Activated CD4-positive, alpha-beta T cell treated with anti-CD3 and anti-CD28 coated beads for 24 hours (primary cell): ENCODE results near the gene HOXD8.

Source experiments
- DNase-seq, 2 donors: peaks; one replicate each; pipeline ENCODE4 v3.0.0-alpha.2; 2020; ENCODE audit warnings: low read depth in 2 of 2

HOXD8 gene

DNA sequence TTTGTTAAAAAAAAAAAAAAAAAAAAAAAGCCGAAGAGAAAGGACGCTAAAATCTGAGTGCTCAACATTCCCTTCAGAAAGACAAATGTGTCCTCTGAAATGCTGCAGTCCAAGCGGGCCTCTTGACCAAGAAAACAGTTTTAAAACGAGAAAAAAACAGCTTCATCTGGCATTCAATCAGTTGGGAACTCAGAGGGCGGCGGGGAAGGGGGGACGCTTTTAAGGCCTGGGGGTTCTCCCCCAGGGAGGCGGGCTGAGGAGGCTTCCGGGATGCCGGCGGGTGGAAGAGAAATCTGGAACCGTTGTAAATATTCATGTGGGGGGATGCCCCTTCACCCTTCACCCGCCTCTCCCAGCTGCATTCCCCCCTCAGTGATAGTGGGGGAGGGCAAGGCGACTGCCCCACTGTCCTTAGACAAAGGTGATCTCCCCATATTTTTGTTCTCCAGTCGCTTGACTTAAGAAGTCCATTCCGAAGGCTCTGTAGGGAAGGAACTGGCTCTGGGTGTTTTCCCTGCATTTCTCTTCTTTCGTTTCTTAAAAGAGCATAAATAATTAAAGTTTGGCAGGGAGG lies 25.7 kb upstream of the HOXD8 start:
- DNase-seq = no peak

DNA sequence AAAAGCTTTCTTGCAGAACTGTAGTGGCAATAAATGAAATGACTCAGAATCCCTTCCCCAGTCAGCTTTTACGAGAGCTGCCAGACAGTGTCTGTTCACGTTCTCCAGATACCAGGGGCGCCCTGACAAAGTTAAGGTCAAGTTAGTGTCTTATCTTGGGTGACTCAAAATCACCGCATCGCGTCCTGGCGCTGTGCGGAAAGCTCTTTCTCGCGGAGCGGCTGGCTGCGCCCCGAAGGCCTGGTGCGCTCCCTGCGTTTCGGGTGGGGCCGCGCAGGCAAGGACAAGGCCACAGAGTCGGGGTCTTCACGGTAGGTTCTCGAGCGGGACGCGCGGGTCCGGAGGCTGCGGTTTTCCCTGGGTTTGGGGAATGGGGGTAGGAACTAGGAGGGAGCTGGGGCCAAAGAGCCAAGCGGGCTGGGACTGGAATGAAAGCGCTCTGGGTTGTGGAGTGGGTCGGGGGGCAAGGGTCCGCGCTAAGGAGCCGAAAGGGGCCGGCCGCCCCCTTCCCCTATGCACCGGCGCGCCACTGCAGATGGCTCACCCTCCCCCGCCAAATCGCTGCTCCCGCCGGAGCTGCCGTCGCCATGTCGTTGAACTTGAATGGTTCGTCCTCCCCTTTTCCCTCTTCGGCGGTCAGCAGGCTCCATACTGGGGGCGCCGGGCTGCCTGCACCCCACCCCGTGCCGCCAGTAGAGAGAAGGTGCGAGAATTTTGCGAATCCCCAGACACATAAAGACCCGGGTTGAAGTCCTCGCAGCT lies 25.0 kb upstream of the HOXD8 start:
- no peak for DNase-seq

DNA sequence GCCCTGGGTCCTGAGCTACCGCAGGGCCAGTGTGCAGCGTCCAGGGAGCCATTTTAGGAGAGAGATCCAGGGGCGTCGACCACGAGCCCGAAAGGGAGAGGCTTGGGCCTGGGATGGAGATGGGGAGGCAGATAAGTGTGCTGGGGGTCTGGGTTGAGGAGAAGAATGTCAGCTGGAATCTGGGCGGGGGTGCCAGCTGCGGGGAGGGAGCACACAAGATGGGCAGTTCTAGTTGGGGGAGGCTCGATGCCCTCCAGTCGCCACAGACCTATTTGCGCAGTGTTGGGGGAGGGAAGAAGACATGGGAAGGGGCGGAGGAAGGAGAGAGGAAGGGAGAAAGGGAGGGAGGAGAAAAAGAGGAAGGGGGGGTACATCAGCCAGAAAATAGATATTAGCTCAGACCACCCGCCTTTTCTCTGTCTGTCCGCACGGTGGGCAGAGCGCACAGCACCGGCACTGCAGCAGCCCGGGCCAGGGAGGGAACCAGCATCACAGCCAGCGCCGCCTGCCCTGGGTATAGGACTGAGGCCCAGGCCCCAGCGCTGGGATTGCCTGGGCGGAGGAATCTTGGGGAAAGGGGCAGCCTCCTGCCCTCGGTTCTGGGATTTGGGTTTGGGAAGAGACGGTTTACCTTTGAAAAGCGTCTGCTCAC lies 24.3 kb upstream of the HOXD8 start:
- no peak for DNase-seq

DNA sequence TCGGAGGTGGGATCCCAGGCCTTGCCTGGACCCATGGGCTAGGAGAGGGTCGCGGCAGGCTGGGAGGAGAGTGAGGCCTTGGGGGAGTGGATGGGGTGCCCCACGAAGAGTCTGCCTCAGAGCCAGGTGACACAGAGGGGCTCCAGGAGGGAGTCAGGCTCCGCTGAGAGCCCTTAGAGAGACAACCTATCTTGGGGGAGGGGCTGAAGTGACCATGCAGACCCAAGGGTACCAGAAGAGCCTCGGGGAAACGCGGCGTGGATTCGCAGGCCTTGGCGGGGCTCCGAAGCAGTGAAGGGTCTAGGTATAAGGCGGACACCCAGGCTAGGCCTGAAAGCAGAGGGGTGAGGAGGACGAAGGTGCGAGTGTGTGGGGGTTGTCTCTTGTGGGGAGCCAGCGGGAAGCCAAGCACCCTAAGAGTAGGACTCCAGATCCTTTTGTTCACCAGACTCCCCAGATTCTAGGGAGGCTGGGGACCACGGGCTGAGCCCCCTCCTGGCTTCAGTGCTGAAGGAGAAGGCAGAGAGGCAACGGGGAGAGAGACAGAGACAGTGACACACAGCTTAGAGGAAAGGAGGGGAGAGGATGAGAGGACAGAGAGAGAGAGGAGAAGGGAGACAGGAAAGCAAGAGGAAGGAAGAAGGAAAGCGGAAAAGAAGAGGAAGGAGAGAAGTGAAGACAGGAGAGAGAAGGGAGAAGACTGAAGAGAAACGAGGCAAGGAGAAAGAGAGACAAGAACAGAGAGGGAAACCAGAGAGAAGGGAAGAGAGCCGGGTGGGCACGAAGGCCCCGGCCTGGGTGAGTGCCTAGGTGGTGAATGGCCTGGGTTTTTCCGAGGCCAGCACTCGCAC lies 23.6 kb upstream of the HOXD8 start:
- no peak for DNase-seq

DNA sequence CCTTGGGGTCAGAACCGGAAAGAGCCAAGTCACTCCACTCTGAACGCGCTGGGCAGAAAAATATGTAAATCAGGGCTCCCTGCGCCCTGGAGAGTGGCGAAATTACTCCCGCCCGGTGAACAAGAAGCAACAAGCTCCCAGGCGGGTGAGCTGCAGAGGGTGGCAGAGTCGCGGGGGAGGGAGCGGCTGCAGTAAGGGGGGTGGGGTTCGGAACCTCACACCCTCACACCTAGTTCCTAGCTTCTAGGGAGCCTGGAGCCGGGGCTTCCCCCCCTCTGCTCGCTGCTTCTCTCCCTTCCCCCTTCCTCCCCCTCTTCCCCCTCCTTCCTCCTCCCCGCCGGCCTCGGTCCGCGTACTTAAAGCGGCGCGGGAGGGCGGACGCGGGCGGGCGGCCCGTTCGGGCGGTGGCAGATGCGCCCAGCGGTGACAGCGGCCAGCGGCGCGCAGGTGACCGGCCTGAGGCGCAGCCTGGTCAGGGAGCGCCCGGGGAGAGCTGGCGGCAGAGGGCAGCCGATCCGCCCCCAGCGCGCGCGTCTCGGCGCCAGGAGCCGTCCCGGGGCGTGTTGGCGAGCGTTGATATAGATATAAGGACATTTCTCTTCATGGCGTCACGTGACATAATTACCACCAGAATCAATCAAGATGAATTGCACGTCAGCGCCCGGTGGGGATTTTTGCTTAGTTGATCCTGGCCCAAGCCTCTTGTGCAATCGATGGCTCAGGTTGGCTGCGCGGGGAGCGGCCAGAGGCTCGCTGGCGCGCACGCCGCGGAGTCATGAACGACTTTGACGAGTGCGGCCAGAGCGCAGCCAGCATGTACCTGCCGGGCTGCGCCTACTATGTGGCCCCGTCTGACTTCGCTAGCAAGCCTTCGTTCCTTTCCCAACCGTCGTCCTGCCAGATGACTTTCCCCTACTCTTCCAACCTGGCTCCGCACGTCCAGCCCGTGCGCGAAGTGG lies 22.6 kb upstream of the HOXD8 start, which contains the start of gene HOXD11:
HOXD11 (plus strand) TSS at position 700 of the 959 bp plus-strand sequence; CDS start at position 776, 76 bp downstream.
- DNase-seq = no peak

DNA sequence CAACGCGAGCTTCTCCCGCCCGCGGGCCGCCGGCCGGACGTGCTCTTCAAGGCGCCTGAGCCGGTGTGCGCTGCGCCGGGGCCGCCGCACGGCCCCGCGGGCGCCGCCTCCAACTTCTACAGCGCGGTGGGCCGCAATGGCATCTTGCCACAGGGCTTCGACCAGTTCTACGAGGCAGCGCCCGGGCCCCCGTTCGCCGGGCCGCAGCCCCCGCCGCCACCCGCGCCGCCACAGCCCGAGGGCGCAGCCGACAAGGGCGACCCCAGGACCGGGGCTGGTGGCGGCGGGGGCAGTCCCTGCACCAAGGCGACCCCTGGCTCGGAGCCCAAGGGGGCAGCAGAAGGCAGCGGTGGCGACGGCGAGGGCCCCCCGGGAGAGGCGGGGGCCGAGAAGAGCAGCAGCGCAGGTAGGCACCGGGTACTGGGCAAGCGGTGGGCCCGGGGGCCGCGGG lies 21.7 kb upstream of the HOXD8 start:
- DNase-seq = no peak

DNA sequence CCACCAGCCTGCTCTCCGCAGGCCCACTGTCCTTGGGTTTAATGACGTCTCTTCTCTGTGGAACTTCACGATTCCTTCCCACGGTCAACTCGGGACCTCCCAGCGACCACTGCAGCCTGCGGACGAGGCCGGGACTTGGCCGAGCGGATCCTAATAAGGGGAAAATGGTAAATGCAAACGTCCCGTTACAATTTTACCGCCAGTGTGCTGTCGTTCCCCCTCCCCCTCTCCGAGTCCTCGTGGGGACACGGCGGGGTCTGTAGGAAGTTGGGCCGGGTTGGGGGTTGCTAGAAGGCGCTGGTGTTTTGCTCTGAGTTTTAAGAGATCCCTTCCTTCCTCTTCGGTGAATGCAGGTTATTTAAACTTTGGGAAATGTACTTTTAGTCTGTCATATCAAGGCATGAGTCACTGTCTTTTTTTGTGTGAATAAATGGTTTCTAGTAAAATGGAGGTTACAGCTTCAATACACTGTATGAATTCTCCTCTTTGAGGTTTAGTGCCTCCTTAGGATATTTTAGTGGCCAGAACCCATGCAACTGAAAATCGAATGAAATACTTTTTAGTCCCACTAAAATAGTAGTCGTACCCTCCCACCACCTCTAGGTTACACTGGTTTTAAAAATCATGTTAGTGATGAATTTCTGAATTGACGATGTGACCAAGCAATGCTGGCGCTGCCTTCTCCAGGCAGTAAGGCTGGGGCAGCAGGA lies 20.2 kb upstream of the HOXD8 start:
- DNase-seq = no peak

DNA sequence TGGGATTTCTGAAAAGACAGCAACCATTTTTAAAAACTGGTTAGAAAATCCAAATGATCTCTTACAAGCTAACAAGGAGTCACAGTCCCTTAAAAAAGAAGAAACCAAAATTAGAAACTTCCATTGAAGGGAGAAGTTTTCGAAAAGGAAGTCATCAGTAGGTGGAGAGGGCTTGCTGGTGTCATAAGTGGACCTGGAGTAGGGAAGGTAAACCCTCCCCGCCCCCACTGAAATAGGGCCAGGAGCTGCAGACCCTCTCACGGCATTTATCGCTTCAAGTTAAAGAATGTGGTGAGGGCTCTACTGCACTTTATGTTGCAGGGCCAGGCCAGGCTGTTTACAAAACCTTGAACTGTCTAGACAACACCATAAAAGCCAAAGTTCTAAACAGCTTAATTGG lies 19.6 kb upstream of the HOXD8 start:
- no peak for DNase-seq

DNA sequence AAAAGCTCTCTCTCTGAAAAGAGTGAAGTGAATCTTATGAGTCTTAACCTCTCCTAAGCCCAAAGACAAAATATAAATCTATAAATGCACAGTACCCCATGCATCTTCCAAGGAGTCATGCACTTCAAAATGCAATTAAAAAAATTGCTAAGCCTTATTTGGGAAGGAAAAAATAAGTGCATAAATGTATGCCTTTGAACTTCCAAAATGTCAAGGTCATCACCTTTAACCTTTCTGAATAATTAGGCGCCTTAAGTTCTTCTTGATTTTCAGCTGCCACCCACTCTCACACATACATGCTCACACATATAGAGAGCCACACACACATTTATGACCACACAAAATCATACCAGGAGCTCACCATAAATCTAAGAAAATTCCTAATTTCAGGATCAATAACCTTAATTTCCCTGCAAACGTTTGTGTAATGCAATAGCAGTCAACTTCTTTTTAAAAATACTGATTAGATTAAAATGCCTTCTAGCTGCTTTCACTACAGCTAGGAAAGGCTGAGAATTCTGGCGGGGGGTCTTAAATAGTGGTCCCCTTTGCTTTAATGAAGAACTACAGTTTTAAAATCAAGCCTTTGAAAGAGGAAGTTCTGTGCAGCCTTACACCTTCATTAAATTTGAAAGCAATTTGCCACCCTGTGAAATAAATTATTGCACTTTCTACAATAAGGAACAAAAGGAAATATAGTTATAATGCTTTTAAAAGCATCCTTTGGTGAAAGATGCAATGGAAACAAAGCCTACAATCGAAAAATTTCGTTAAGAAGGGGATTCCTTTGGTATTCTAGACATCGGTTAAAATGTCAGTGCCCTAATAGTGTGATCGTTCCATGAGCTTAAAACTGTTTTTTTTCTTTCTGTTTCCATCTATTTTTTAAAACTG lies 18.8 kb upstream of the HOXD8 start:
- no peak for DNase-seq

DNA sequence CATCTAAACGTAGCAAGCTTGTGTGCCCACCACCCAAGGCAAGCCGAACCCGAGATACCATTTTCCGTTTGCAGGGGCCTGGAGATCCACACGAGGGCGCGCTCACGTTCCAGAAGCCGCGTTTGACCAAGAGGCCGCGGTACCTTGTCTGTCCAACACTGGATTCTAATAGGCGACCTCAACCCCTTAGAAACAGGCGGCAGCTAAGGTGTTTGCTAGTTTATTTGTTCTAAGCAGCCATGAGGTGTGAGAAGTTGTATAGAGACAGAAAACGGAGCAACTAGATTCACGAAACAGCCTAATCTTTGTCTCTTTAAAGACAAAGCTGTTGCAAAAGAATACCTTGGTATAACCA lies 18.2 kb upstream of the HOXD8 start:
- no peak for DNase-seq

DNA sequence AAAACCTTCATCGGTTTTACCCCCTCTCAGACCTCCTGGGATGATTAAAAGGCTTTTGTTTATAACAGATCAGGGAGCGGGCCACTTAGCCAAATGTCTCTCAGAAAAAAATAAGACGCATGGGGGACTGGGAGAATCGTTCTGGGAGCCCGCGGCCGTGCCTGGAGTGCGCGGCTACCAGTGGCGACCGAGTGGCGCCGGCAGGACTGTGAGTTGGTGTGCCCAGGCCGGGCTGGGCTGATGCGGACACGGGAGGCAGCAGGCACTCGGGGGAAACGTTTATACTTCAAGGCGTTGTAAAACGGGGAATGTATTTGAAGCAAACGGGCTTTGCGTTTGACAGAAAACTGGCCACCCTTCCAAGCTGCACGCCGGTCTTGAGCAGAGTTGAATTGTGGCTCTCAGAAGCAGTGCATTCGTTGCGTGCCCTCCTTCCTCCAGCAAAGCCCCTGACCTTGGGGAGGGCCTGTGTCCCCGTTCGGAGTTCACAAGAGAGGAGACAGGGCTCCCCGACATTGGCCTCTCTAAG lies 17.6 kb upstream of the HOXD8 start:
- DNase-seq = no peak

DNA sequence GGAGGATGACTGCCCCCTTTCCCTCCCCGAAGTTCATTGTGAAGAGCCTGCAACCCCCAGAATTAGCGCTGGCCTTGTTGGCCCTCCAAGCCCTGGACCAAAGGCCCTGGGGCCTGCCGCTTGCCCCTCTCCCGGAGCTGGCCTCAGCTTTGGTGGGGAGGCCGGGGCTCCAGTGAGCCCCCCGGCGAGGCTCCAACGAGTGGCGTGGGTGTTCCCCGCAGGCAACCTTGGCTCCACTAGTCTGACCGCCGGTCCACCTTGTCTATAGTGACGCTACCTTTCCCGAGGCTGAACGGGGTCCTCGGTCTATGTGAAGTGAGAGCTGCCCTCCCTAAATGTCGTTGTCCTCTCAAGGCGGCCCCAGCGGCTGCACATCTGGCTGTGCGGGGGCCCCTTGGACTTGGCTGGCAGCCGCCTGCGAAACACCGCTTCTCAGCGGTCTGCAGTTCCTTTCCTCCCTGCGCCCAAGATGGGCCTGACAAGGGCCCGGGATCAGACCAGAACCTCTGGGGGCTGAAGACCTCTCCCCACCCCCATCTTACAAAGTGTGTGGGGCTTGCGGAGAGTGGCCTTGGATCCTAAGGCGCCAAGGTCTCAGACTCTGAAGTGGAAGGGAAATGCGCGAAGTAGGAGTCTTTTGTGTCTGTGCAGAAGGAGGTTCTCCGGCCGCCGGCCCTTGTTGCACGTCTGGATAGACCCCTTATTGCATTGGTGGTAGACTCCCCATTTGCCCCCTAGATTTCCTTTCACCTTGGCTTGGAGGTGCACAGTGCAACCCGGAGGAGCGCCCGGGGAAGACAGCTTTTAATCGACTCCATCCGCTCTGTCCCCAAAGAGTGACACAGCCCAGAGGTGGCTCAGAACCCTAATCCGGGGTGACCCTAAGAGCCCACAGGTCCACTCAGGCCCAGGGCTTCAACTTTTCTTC lies 16.9 kb upstream of the HOXD8 start:
- DNase-seq = no peak

DNA sequence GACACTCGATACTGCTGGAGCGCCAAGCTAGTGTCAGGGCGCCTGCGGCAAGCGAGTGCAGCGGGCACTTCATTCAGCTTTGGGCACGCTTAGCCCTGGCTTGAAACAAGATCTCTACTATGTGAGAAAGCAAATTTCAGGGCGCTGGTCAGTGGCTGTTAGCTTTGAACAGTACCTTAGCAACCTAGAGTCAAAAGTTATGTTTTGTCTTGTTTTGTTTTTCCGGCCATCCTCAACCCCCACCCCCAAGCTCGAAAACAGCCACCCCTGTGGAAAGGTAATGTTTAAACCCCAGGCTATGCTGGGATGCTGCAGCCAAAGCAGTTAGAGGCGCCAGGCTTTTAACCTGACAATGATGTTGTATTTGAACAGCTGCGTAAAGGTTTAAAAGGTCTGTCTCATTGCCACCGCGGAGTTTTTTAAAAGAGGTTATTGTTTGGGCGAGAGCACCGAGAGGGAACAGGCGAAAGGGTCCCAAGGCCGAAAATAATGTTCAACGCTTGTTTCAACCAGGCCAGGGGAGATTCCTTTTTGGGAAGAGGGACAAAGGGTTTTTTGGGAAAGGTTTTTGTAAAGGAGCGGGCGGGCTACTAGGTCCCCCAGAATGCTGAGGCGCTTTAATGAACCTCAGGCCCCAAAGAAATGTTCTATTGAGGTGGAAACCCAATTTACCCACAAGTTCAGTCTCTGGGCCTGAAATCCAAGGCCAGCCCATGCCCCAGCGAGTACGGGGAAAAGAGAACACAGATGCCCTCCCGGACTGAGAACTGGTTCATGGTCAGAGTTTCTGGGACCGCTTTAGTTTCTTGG lies 15.2 kb upstream of the HOXD8 start:
- DNase-seq = no peak

DNA sequence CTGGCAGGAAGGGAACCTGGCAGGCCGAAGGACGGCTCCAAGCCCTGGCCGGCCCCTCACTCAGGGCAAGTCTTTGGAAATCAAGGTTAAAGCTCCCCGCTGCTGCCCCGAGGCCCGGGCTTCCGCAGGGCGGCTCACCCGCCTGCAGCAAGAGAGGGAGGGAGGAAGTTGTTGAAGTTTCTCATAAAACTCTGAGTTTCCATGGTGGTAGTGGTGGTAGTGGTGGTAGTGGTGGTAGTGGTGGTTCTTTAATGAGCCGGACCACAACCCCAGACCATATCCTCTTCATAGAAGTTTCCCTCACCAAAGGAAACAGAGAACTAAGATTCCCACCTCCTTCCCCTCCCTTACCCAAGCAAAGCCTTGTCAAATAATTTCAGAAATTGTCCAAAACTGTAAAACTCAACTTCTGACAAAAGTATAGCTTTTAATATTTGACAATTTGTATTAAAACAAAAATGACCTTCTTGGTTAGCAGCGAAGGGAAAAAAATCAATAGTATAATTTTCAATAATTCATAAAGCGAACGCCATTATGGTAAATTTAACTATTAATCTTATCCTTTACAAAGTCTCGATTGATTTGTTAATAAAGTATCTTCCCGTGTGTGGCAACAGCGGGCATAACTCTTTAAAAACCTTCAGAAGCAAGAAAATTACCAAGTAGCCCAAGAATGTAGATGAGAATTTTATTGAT lies 14.4 kb upstream of the HOXD8 start:
- DNase-seq = no peak

DNA sequence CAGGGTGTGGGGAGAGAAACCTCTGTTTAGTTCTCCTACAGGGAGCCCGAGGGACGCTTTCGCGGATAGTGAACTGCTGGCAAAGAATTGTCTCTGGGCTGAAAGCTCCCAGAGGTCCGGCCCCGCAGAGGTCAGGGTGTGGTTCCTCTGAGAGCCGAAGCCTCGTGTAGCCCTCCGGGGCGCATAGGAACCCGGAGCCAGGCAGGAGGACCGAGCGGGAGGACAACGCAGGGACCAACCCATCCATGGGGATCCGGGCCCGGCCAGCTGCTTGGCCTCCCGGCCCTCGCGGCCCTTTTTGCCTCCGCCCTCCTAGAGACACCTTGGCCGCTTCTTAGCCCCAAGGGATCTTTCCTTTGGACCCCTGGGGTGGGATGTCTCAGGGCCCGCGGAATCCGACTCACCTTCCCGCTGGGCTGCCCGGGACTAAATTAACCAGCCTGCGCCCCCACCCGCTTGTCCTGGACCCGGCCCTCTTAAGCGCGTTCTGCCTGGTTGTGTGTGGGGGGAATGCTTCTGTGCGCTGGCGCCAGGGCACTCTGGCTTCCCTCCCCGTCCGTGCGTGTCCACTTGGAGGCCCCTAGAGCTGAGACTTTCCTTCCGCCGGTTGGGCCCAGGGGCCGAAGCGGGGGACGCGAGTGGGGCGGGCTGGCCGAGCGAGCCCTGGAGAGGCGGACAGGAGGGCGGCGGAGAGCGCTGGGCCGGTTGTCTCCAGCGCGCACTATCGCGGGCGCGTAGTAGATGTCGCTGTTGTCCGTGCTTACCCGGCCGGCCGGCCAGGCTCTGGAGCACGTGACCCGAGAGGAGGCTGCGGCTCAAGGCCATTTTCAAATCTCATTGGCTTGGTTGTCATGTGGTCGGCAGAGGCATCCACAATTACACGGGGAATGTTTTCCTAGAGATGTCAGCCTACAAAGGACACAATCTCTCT lies 13.4 kb upstream of the HOXD8 start, which contains the start of gene HOXD10:
HOXD10 (plus strand) TSS at position 896 of the 931 bp plus-strand sequence. CDS start 56 bp downstream, outside the sequence.
- DNase-seq = no peak
